OCI-LY7 (cell line): Measurements from ENCODE around the gene ZBTB20. TPM values are rescaled to one million over a fixed set of nuclear protein-coding genes. Genes with fewer than 3 reads are reported as not detected.

Experiments
- BruUV-seq: library from RNA; stranded (reverse); fragments of 400-500 nt; replicated peaks from 2 replicates; lab custom pipeline; 2021; lab: Mats Ljungman, UMichigan
- CTCF ChIA-PET: fragments of 300-600 bp; sonication (Branson Sonifier 250); formaldehyde crosslinking; loops from one replicate; lab custom pipeline; 2022; ENCODE audit warnings: antibody characterized with exemption; ENCODE audit not compliant: unreplicated experiment; lab: Charles Lee
- POLR2A ChIA-PET: fragments of 300-600 bp; sonication (Branson Sonifier 250); formaldehyde crosslinking; loops from one replicate; lab custom pipeline; 2022; ENCODE audit warnings: antibody characterized with exemption; lab: Charles Lee
- DNase-seq: peaks from one replicate; pipeline ENCODE4 v3.0.0-alpha.2; 2015; ENCODE audit warnings: low spot score
- H2AFZ ChIP-seq: fragments of 200-600 bp; sonication (generic), shearing (Covaris generic); 2 replicates; pipeline ENCODE4 v1.6.1; 2014; ENCODE audit warnings: mild to moderate bottlenecking, antibody characterized with exemption, low read length, moderate library complexity
- H3K27ac ChIP-seq: fragments of 200-600 bp; sonication (generic); 2 replicates; pipeline ENCODE4 v1.5.1; 2014; ENCODE audit warnings: mixed run types, low read depth, mild to moderate bottlenecking, moderate library complexity, low read length, inconsistent platforms; ENCODE audit not compliant: poor library complexity, severe bottlenecking
- H3K36me3 ChIP-seq: fragments of 200-600 bp; sonication (generic); 2 replicates; pipeline ENCODE4 v1.6.1; 2014; ENCODE audit warnings: mild to moderate bottlenecking, antibody characterized with exemption, low read length, moderate library complexity, mixed read lengths; ENCODE audit not compliant: insufficient read depth
- H3K4me1 ChIP-seq: fragments of 200-600 bp; sonication (generic); 2 replicates; pipeline ENCODE4 v1.5.1; 2014; ENCODE audit warnings: mild to moderate bottlenecking, low read length; ENCODE audit not compliant: insufficient read depth, poor library complexity, severe bottlenecking
- H3K4me2 ChIP-seq: fragments of 200-600 bp; sonication (generic); 2 replicates; pipeline ENCODE4 v1.6.1; 2014; ENCODE audit warnings: mild to moderate bottlenecking, low read length
- H3K4me3 ChIP-seq: fragments of 200-600 bp; sonication (generic); 2 replicates; pipeline ENCODE4 v1.5.1; 2014; ENCODE audit warnings: mild to moderate bottlenecking, low read depth, low read length; ENCODE audit not compliant: poor library complexity, severe bottlenecking
- H3K79me2 ChIP-seq: fragments of 200-600 bp; sonication (generic); 2 replicates; pipeline ENCODE4 v1.6.1; 2016; ENCODE audit warnings: low read depth, mild to moderate bottlenecking, low read length, moderate library complexity, mixed read lengths; ENCODE audit not compliant: insufficient read depth
- H3K9me2 ChIP-seq: fragments of 200-600 bp; sonication (generic); 2 replicates; pipeline ENCODE4 v1.6.1; 2016; ENCODE audit warnings: mild to moderate bottlenecking, low read length, mixed read lengths; ENCODE audit not compliant: insufficient read depth
- H3K9me3 ChIP-seq: fragments of 200-600 bp; sonication (generic); 2 replicates; pipeline ENCODE4 v1.6.1; 2014; ENCODE audit warnings: mild to moderate bottlenecking, mixed run types, low read length, mixed read lengths
- H4K20me1 ChIP-seq: fragments of 200-600 bp; sonication (generic); 2 replicates; pipeline ENCODE4 v1.6.1; 2014; ENCODE audit warnings: mild to moderate bottlenecking, antibody characterized with exemption, low read length, moderate library complexity, mixed read lengths; ENCODE audit not compliant: insufficient read depth
- CTCF ChIP-seq: fragments of 200-600 bp; sonication (generic); conservative IDR thresholded peaks from 2 replicates; pipeline ENCODE4 v1.5.1; 2014; ENCODE audit warnings: mild to moderate bottlenecking, antibody characterized with exemption, low read length, moderate library complexity, mixed read lengths
- EZH2phosphoT487 ChIP-seq: fragments of 200-600 bp; sonication (generic); IDR thresholded peaks from 2 replicates; pipeline ENCODE4 v1.6.1; 2018; ENCODE audit warnings: low read depth, borderline replicate concordance, mild to moderate bottlenecking, mixed run types, antibody characterized with exemption, low read length, moderate library complexity, mixed read lengths
- intact Hi-C: fragments of 100-400 bp; cut with micrococcal nuclease; formaldehyde crosslinking; loops from one replicate; pipeline ENCODE4 v1.10.0; 2022; ENCODE audit not compliant: unreplicated experiment
- total RNA-seq, 2 experiments: library from RNA; depleted of rRNA in 1 of 2; stranded (reverse); fragments of >200 nt in 1 of 2; shearing (Covaris generic) in 1 of 2; gene quantifications; 2 replicates each; pipeline ENCODE4 v1.2.3, GENCODE V29; 2014 to 2022

Gene ZBTB20
- total RNA-seq, 2 experiments from 2014 or later = 5.5 to 11.8 TPM

GRCh38 chr3:114466251-114466650 lies 680.8 kb downstream of the ZBTB20 start:
- no TSS peak for BruUV-seq
- ChIA-PET CTCF (no interaction called here), POLR2A (interaction anchor here (1.5 to 1.7 kb wide), 2 partner anchors 8 to 9 kb away, joined by 4 to 5 read pairs; no protein-coding TSS in a partner anchor)

GRCh38 chr3:114464548-114464947 lies 682.5 kb downstream of the ZBTB20 start:
- no peaks in the 10 kb centered on the region for H3K79me2 ChIP-seq
- intact Hi-C loops = no loop called here
- no peak overlapping the region for H2AFZ ChIP-seq
- no peak overlapping the region for H3K27ac ChIP-seq
- H4K20me1 ChIP-seq = no peaks in the 10 kb centered on the region
- no peak overlapping the region for H3K4me2 ChIP-seq
- no peak for DNase-seq
- no peaks in the 10 kb centered on the region for H3K36me3 ChIP-seq
- no peaks in the 10 kb centered on the region for H3K9me2 ChIP-seq
- H3K4me1 ChIP-seq = peaks cover 8% of the 10 kb centered on the region
- no peak overlapping the region for H3K4me3 ChIP-seq
- POLR2A ChIA-PET = interaction anchor here (0.6 to 10.0 kb wide), 5 partner anchors 7 to 184 kb away, joined by 3 to 108 read pairs (median 3); no protein-coding TSS in a partner anchor
- no peaks in the 10 kb centered on the region for H3K9me3 ChIP-seq
- TF ChIP-seq EZH2phosphoT487 (no peak), CTCF (no peak)
- BruUV-seq = no TSS peak
- CTCF ChIA-PET = no interaction called here

More at GRCh38 chr3:114466251-114466650, 680.8 kb downstream of the ZBTB20 start:
- Histone ChIP-seq H3K4me1 (no peaks in the 10 kb centered on the region), H3K9me3 (no peaks in the 10 kb centered on the region), H2AFZ (no peak overlapping the region), H3K4me2 (no peak overlapping the region), H3K9me2 (no peaks in the 10 kb centered on the region), H3K36me3 (no peaks in the 10 kb centered on the region), H4K20me1 (no peaks in the 10 kb centered on the region), H3K4me3 (no peak overlapping the region), H3K27ac (no peak overlapping the region), H3K79me2 (no peaks in the 10 kb centered on the region)
- TF ChIP-seq CTCF (no peak), EZH2phosphoT487 (no peak)
- no peak for DNase-seq
- intact Hi-C loops = no loop called here

GRCh38 chr3:114462750-114463149 lies 684.3 kb downstream of the ZBTB20 start:
- no peak overlapping the region for H2AFZ ChIP-seq
- BruUV-seq = no TSS peak
- CTCF ChIA-PET = no interaction called here

More at GRCh38 chr3:114462750-114463149, 684.3 kb downstream of the ZBTB20 start:
- H3K36me3 ChIP-seq = no peaks in the 10 kb centered on the region
- no peaks in the 10 kb centered on the region for H4K20me1 ChIP-seq
- H3K27ac ChIP-seq = no peak overlapping the region
- TF ChIP-seq CTCF (no peak), EZH2phosphoT487 (no peak)
- no peak overlapping the region for H3K4me2 ChIP-seq
- H3K4me3 ChIP-seq = no peak overlapping the region
- intact Hi-C loops = no loop called here
- H3K79me2 ChIP-seq = no peaks in the 10 kb centered on the region
- POLR2A ChIA-PET = interaction anchor here (1.2 to 10.0 kb wide), 4 partner anchors 8 to 21 kb away, joined by 3 to 108 read pairs (median 9); no protein-coding TSS in a partner anchor
- H3K9me3 ChIP-seq = no peaks in the 10 kb centered on the region
- no peaks in the 10 kb centered on the region for H3K9me2 ChIP-seq
- peaks cover 14% of the 10 kb centered on the region for H3K4me1 ChIP-seq
- no peak for DNase-seq
